Endodermal cell (in vitro differentiated cells): ENCODE results near the gene DLGAP1. TPM values are rescaled to one million over a fixed set of nuclear protein-coding genes. Genes with fewer than 3 reads are reported as not detected.
"Not testable (repeated sequence)": the region's sequence is repeated elsewhere in the genome, so short reads cannot be mapped to it uniquely, and the experiment has no call there.

Experiments used
- DNase-seq: peaks from one replicate; pipeline ENCODE4 v3.0.0-alpha.2; 2017
- H3K27ac ChIP-seq: 2 replicates; pipeline ENCODE4 v1.5.1; 2013; ENCODE audit warnings: mild to moderate bottlenecking, low read depth, low read length, moderate library complexity
- H3K27me3 ChIP-seq: 2 replicates; pipeline ENCODE4 v1.6.1; 2013; ENCODE audit warnings: mild to moderate bottlenecking, low read length, moderate library complexity; ENCODE audit not compliant: insufficient read depth, control insufficient read depth, poor library complexity, severe bottlenecking
- H3K36me3 ChIP-seq: 2 replicates; pipeline ENCODE4 v1.7.0; 2013; ENCODE audit warnings: mild to moderate bottlenecking, low read length, moderate library complexity; ENCODE audit not compliant: control insufficient read depth, insufficient read depth
- H3K4me1 ChIP-seq: one replicate; pipeline ENCODE4 v1.7.0; 2013; ENCODE audit warnings: low read length; ENCODE audit not compliant: control insufficient read depth, insufficient read depth
- H3K4me3 ChIP-seq: 2 replicates; pipeline ENCODE4 v1.5.1; 2013; ENCODE audit warnings: mild to moderate bottlenecking, low read length, moderate library complexity
- H3K9ac ChIP-seq: 2 replicates; pipeline ENCODE4 v1.6.1; 2013; ENCODE audit warnings: mild to moderate bottlenecking, low read length, moderate library complexity; ENCODE audit not compliant: poor library complexity, severe bottlenecking; ENCODE audit errors: extremely low read depth
- H3K9me3 ChIP-seq: 2 replicates; pipeline ENCODE4 v1.6.1; 2013; ENCODE audit warnings: mild to moderate bottlenecking, low read length, moderate library complexity; ENCODE audit not compliant: control insufficient read depth
- H3K27ac Mint-ChIP-seq: 2 replicates; pipeline ENCODE4 v1.8.0; 2020; ENCODE audit warnings: mixed read lengths
- H3K27me3 Mint-ChIP-seq: 2 replicates; pipeline ENCODE4 v1.8.0; 2021; ENCODE audit warnings: mild to moderate bottlenecking, mixed read lengths; ENCODE audit not compliant: insufficient read depth
- H3K36me3 Mint-ChIP-seq: 2 replicates; pipeline ENCODE4 v1.8.0; 2020; ENCODE audit warnings: low read depth, mixed read lengths
- H3K4me1 Mint-ChIP-seq: 2 replicates; pipeline ENCODE4 v1.8.0; 2020; ENCODE audit warnings: mixed read lengths
- H3K4me3 Mint-ChIP-seq: 2 replicates; pipeline ENCODE4 v1.8.0; 2020; ENCODE audit warnings: mild to moderate bottlenecking, moderate library complexity, mixed read lengths
- H3K9me3 Mint-ChIP-seq: 2 replicates; pipeline ENCODE4 v1.8.0; 2020; ENCODE audit warnings: mild to moderate bottlenecking, mixed read lengths
- WGBS, 2 experiments: methylation state at CpG; one replicate each; pipeline versions ENCODE4 v1.1.5 to v1.1.7; 2013; ENCODE audit warnings: missing lambda C conversion rate in 2 of 2, mixed read lengths in 1 of 2; ENCODE audit not compliant: insufficient coverage in 1 of 2, insufficient read length in 1 of 2; 5-methylcytosine and 5-hydroxymethylcytosine counted together
- total RNA-seq, 2 donors: library from RNA; stranded (reverse); fragmentation: NEBNext Ultra II Directional in 1 of 2; extraction: Animal tissue kit (Norgen Biotek cat#: 25700) in 1 of 2; gene quantifications; 2 replicates in 1 of 2; 3 replicates in 1 of 2; pipeline ENCODE4 v1.2.1, GENCODE V29; 2021
- TF ChIP-seq, protein P1 (sequence below): fragments of 200-600 bp; sonication (generic); conservative IDR thresholded peaks from 2 replicates; pipeline ENCODE4 v1.5.0; 2021; ENCODE audit warnings: antibody characterized with exemption, mild to moderate bottlenecking

DLGAP1 gene
- total RNA-seq, 2 donors from 2014 or later = 11.5 to 21.5 TPM

DNA sequence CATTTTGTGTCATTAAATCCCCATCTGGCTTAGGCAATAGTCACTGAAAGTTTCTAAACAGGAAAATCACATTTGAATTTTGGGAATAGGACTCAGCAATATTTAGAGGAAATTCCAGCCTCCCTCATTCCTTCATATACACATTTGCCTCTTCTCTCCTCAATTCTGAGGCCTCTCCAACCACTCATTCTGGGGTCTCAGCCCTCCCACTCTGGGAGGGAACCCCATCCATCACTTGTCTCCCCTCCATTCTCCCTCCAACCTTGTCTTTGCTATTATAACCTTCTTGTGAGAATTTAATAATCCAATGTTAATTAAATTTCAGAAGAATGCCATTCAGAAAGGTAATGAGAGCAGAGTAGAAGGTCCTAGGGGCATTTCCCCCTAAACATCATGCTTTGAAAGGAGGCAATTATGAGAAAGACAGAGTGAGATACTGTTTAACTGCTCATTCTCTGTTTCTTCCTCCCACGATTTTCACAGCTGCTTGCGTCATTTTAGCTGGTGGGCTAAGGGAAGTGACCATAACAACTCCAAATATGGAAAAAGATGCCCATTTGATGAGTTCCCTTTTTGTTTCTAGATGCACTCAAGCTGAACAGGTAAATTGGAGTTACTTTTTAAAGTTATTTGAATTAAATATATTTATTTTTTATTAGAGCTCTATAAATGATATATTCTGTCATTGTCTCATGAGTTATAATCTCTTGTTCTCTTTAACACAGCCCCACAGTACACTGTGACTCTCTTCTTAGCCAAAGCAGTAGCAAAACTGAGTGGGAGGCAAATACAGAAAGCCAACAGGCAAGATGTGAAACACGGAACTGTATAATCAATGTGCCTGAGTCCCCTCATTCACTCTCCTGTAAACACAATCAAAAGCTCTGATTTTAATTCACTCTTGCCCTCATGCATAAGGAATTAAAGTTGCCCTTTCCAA lies 135.1 kb downstream of the DLGAP1 start:
- Mint-ChIP-seq H3K36me3 (no peaks in the 10 kb centered on the region), H3K27ac (no peak overlapping the region), H3K4me1 (no peaks in the 10 kb centered on the region), H3K9me3 (no peaks in the 10 kb centered on the region), H3K27me3 (no peaks in the 10 kb centered on the region), H3K4me3 (no peak overlapping the region)
- no peaks in the 10 kb centered on the region for H3K9me3 ChIP-seq
- no peak overlapping the region for H3K4me3 ChIP-seq
- no peak overlapping the region for H3K9ac ChIP-seq
- no peak for DNase-seq
- no peaks in the 10 kb centered on the region for H3K4me1 ChIP-seq
- 89 to 94% methylated on average over 3 of the region's 3 CpGs for WGBS, 2 experiments
- no peaks in the 10 kb centered on the region for H3K27me3 ChIP-seq
- H3K27ac ChIP-seq = no peak overlapping the region
- TF ChIP-seq, protein P1, sequence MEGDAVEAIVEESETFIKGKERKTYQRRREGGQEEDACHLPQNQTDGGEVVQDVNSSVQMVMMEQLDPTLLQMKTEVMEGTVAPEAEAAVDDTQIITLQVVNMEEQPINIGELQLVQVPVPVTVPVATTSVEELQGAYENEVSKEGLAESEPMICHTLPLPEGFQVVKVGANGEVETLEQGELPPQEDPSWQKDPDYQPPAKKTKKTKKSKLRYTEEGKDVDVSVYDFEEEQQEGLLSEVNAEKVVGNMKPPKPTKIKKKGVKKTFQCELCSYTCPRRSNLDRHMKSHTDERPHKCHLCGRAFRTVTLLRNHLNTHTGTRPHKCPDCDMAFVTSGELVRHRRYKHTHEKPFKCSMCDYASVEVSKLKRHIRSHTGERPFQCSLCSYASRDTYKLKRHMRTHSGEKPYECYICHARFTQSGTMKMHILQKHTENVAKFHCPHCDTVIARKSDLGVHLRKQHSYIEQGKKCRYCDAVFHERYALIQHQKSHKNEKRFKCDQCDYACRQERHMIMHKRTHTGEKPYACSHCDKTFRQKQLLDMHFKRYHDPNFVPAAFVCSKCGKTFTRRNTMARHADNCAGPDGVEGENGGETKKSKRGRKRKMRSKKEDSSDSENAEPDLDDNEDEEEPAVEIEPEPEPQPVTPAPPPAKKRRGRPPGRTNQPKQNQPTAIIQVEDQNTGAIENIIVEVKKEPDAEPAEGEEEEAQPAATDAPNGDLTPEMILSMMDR = no peak
- no peaks in the 10 kb centered on the region for H3K36me3 ChIP-seq

DNA sequence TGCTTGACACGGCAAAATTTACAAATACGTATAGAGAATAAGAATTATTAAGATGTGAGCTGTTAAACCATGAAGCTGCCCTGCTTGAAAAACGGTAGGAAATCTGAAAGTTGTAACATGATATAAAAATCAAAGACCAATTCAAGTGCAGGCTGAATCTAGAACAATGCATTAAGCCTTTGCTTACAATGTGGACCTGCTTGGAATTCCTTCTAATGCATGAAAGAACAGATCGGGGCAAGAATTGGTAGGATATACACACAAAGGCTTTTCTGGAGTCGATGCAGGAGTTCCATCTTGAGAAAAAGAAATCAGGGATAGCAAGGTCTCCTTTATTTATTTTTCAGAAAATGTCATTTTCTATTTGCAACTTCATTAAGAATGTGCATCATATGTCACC lies 136.8 kb downstream of the DLGAP1 start:
- Mint-ChIP-seq H3K4me1 (peaks cover 5% of the 10 kb centered on the region), H3K9me3 (no peaks in the 10 kb centered on the region), H3K27me3 (no peaks in the 10 kb centered on the region), H3K4me3 (no peak overlapping the region), H3K27ac (no peak overlapping the region), H3K36me3 (no peaks in the 10 kb centered on the region)
- TF ChIP-seq, protein P1 = no peak
- H3K27ac ChIP-seq = no peak overlapping the region
- H3K4me1 ChIP-seq = no peaks in the 10 kb centered on the region
- no peak for DNase-seq
- no peaks in the 10 kb centered on the region for H3K9me3 ChIP-seq
- no peaks in the 10 kb centered on the region for H3K36me3 ChIP-seq
- H3K9ac ChIP-seq = no peak overlapping the region
- no peaks in the 10 kb centered on the region for H3K27me3 ChIP-seq
- WGBS, 2 experiments = 90 to 94% methylated on average over 4 to 5 of the region's 5 CpGs
- H3K4me3 ChIP-seq = no peak overlapping the region

DNA sequence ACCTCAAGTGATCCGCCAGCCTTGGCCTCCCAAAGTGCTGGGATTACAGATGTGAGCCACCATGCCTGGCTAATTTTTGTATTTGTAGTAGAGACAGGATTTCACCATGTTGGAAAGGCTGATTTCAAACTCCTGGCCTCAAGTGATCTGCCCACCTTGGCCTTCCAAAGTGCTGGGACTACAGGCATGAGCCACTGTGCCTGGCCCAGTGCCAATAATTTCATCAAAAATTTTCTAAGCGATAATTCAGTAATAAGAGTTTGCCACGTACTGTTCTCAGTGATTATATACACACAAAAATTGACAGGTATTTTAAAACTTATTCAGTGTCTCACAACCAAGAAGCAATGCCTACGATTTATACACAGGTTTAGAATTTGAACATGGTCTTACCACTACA lies 143.2 kb downstream of the DLGAP1 start:
- H3K27ac ChIP-seq, H3K4me1 ChIP-seq, H3K27me3 ChIP-seq, H3K4me3 ChIP-seq, DNase-seq, H3K27me3 Mint-ChIP-seq, H3K9me3 ChIP-seq, H3K4me3 Mint-ChIP-seq, H3K9me3 Mint-ChIP-seq, H3K36me3 ChIP-seq, H3K36me3 Mint-ChIP-seq, H3K9ac ChIP-seq, H3K27ac Mint-ChIP-seq: not testable (repeated sequence)
- WGBS, 2 experiments = 87 to 93% methylated on average over 3 to 4 of the region's 4 CpGs
- peaks cover 21% of the 10 kb centered on the region for H3K4me1 Mint-ChIP-seq
